Activated CD4-positive, alpha-beta T cell treated with anti-CD3 and anti-CD28 coated beads, Interleukin-2, Interleukin-6, amounts not matched to agents 100 ng/mL and 50 ng/mL, durations not matched to agents 16 hours and 8 hours (primary cell): ENCODE data around the gene DNPEP.

ENCODE experiments used
- DNase-seq: peaks from one replicate; pipeline ENCODE4 v3.0.0-alpha.2; 2020

Gene DNPEP

DNA sequence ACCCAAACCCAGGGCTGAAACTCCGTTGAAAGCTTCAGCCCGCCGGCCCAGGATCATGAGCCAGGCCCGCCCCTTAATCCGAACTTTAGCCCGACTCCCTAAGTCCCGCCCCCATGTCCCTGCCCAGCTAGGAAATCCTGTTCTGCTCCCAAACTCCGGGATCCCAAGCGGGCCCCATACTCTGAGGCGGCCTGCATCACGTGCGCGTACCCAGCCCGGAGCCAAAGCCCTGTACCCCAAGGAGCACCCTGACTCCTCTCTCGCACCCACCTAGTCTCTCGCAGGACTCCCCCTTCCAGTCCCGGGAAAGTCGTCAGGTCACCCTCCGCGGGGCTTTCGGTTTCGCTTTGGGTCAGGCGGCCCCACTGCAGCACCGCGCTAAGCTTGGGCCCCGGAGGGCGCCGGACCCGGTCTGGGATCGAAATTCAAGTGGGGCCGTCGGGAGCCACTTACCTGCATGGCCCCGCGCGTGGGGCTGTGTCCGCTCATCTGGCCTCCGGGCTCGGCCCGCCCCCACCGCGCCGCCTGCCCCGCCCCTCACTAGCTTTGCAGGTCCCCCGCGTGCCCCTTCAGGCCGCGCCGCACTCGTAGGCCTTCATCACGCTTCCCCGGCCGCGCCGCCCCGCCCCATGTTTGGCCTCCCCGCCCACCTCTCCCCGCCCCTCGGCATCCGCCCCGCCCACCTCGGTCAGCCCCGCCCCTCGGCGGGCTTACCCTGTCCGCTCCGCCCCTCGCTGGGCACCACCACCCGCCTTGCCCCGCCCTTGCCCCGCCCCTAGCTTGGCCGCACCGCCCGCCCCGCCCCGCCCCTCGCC is at the start of gene DNPEP:
Gene DNPEP (minus strand): TSS at position 607 of the 815 bp plus-strand sequence. CDS start 118 bp downstream, at position 489.
- peak; percentile 98 for DNase-seq

DNA sequence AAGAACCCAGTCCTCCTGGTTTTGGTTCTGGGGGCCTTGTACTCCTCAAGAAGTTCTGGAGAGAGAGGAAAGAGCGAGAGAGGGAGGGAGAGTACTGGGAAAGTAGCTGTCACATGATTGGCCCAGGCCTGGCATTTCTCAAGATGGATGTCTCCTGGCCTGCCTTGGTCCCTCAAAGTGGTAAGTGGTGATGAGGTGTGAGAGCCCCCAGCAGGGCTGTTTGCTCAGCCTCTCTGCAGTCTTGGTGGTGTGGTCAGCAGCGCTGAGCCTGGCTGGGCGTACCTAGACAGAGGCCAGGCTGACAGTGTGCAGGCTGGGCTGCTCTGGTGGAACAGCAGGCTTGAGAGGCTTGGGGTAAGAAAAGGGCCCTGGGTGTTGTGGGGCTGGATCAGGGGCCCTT is 49.4 kb upstream of the DNPEP start:
- no peak for DNase-seq

DNA sequence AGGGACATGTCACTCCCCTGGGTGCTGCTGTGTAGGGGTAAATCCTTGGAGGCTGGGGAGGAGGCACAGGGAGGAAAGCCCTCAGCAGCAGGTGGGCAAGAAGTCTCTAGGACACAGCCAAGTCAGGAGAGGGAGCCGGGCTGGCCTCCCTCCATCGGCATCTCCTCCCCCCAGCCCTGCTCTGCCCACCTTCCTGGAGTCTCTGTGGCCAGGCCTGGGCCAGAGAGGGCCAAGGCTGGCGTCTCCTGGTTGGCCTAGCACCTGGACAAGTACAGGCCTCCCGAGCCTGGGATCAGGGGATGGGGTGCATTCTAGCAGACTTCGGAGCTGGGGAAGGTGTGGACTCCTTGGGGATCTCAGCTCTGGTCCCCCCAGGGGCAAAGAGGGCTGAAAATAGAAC is 48.8 kb upstream of the DNPEP start:
- DNase-seq = no peak

DNA sequence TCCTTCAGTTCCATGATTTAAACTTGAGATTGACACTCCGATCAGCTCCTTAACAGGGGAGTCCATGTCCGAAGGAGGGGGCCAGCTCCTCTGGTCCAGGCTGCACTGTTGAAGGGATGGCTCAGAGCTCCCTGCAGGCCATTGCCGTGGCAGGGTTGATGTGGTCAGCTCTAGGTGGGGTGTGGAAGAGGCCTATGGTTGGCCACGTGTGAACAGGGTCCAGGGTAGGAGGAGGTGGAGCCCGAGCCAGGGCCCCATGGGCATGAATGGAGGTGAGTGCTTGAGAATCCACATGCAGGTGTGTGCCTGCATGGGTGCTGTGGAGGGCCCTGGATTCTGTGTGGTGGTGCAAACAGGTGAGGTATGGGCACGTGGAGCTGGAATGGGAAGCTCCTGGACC is 48.0 kb upstream of the DNPEP start:
- no peak for DNase-seq

DNA sequence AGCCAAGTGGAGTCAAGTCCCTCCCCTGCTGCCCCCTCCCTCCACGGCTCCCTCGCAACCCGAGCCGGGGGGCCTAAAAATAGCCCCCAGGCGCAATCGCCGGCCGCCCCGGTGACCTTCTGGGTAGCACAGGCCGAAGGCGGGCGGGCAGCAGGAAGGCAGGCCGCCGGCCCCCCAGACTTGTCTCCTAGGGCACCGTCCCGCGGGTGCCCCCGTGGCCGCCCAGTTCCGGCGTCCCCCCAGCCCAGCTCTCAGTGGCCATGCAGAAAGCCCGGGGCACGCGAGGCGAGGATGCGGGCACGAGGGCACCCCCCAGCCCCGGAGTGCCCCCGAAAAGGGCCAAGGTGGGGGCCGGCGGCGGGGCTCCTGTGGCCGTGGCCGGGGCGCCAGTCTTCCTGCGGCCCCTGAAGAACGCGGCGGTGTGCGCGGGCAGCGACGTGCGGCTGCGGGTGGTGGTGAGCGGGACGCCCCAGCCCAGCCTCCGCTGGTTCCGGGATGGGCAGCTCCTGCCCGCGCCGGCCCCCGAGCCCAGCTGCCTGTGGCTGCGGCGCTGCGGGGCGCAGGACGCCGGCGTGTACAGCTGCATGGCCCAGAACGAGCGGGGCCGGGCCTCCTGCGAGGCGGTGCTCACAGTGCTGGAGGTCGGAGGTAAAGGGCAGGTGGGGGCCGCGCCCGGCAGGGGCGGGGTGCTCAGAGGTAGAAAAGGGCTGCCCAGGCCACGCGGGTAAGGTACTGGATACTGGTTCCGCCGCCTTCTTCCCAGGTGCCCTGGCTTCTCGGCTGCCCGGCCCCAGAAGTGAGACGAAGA is 47.2 kb upstream of the DNPEP start, which contains the start of gene SPEG:
Gene SPEG (plus strand): TSS at position 126 of the 808 bp plus-strand sequence. CDS start 135 bp downstream, at position 261.
- DNase-seq = no peak

DNA sequence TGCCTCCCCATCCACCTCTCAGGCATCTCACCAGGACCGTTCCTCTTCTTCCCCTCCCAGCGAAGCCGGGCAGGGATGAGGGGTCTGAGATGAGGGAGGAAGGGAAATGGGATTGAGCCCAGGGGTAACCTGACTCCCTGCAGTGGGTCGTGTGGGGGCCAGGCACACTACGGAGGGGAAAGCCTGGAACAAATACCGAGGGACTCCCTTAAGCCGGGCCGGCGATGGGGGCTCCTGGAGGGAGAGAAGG is 46.7 kb upstream of the DNPEP start:
- DNase-seq = no peak

DNA sequence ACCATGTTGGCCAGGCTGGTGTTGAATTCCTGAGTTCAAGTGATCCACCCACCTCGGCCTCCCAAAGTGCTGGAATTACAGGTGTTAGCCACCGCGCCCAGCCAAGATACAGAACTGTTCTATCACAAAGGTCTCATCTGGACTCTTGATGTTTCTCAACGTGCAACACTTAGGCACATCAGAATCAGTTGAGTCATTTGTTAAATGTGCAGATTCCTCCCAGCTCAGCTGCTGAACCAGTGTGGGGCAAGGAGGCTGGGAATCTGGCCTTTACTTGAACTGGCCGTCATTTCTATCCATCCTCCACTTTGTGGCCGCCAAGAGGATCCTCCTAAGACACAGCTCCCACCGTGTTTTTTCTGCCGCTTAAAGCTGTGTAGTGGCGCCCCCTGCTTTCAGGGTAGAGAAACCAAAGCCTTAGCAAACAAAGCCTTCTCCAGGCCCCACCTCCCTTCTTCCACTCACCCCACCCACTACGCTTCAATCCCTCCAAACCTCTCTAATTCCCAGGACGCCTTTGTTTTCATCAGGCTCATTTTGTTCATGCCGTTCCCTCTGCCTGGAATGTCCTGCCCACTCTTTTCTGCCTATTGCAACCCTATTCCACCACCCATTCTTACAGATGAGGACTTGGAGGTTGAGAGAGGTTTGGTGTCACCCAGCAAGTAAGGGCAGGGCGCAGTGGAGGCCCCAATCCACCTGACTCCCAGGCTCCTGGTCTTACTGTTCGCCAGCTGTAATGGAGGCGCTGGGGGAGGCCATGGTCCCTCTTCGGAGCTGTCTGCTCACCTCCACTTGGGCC is 46.2 kb upstream of the DNPEP start:
- DNase-seq = peak; percentile 45

DNA sequence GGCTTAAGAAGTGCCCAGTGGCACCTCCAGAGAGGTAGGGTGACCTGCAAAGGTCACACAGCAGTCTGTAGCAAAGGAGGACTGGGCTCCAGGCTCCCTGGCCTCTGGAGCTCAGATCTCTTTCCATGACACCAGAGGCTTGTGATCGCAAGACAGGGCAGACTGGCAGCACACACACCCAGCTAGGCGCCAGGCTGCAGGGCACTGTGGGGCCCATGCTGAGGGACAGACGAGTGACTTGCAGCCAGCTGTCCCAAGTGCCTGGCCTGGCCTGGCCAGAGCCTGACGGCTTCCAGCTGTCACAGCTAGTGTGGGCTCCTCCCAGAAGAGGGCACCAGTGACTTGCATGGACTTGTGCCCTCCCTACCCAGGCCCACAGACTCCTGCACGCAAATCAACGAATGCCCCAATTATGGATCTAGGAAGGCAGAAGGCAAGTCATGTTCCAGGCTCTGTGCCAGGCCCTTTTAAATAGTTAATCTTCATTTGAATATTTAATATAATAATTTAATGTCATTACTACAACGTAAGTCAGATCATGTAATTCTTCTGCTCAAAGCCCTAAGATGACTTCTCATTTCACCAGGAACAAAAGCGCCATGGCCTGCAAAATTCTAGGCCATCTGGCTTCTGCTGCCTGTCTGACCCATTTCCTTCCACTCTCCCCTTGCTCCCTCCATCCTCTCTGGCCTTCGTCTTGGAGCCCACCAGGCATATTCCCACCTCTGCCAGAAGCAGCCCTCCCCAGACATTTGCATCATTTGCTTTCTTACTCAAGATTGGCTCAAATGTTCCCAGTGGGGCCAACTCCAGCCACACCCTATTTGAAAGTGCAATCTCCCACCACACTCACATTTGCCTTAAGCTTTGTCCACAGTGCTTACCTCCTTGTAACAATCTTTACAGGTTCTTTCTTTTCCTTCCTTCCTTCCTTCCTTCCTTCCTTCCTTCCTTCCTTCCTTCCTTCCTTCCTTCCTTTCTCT is 43.2 kb upstream of the DNPEP start:
- DNase-seq = no peak

DNA sequence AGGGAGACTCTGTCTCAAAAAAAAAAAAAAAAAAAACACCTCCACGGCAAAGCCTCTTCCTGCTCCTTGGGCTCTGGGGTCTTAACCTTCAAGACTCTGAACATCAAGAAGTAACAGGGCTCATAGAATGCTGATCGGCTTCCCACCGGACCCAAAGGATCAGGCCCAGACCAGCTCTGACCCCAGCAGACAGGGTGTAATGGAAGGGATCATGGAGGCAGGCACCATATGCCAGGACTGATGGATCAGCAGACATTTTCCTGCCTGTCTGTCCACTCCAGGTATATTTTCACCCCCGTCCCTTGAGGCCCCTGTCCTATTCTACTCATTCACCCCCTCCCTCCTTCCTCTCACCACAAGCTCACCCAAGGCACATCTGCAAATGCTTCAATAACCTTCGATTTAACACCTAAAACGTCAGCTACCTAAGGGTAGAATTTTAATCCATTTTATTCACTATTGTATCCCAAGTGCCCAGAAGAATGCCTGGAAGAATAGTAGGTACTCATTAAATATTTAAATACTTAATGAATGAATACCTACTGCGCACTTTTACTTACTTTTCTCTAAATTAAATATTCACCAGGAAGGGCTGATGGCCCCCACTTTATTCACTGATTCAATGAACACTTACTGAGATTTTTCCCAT is 42.4 kb upstream of the DNPEP start:
- no peak for DNase-seq

DNA sequence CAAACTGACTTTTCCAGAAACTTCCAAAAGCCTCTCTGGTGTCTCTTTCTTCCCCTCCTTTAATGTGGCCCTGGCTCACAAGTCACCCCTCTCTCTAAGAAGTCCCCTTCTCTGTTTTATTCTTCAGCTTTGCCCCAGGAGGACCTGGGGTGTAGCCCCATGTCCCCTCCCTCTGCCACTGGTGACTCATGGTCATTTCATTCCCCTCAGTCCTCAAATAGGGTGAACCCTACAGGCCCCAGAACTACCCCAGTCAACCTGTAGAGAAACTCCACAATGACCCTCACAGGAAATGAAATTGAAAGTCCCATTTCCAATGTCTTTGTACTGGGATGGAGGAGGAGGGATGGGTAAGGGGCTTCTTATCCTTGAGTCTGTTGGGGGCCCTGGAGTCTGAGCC is 40.8 kb upstream of the DNPEP start:
- DNase-seq = no peak

DNA sequence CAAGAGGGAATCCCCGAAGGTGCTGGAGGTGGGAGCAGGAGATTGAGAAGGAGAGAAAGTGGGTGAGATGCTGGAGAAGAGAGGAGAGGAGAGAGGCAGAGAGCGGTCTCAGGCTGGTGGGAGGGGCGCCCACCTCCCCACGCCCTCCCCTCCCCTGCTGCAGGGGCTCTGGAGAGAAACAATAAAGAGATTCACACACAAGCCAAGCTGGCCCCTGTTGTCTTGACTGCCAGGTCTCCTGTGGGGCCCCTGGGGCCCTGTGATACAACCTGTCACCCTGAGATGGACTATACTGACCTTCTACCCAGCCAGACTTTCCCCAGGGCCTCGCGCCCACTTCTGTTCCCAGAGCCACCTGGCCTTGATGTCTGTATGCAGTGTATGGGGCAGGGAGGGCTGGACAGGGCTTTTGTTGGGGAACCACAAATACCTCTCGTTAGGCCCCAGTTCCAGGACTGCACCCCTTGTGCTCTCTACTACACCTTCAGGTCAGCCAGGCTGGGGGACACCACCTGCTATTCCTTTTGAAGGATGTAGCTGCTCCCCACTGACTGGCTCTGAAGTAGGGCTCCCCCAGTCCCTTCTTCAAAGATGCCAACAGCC is 38.9 kb upstream of the DNPEP start:
- no peak for DNase-seq

DNA sequence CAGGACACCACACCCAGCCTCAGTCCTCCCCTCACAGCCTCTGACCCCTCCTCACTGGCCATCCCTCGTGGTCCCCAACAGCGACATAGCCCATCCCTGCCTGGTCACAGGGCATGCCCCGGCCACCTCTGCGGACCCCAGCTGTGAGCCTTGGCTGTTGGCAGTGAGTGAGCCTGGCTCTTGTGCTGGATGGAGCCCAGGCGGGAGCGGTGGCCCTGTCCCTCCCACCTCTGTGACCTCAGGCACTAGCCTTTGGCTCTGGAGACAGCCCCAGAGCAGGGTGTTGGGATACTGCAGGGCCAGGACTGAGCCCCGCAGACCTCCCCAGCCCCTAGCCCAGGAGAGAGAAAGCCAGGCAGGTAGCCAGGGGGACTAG is 38.3 kb upstream of the DNPEP start:
- DNase-seq = no peak

DNA sequence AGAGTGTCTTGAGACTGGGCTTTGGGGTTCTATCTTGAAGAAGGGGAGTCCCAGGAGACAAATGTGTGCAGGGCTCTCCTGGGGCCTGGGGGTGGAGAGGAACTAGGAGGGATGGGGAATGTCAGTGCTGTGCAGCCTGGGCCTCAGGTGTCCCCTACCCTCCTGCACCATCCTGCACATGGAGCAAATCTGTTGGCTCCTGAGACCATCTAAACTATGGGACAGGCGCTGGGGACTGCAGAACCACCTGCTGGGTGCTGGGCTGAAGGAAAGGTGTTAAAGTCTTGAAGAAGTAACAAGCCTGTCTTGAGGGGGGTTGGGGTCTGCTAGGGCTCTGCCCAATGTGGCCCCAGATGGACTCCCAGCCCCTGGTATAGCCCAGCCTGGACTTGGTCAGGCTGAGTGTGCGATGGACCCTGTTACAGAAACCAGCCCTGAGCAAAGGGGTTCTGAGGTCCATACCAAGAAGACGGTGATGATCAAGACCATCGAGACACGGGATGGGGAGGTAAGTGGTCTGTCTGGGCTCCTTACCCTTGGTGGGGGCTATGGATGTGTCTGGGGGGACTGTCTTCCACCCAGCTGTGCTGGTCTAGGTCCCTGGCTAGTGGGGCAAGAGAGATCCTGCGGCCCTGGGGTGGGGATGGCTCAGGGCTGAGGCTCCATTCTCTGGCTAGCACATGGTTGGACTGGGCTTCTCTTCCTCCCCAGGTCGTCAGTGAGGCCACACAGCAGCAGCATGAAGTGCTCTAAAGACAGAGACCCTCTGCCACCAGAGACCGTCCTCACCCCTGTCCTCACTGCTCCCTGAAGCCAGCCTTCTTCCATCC is 37.7 kb upstream of the DNPEP start:
- no peak for DNase-seq

DNA sequence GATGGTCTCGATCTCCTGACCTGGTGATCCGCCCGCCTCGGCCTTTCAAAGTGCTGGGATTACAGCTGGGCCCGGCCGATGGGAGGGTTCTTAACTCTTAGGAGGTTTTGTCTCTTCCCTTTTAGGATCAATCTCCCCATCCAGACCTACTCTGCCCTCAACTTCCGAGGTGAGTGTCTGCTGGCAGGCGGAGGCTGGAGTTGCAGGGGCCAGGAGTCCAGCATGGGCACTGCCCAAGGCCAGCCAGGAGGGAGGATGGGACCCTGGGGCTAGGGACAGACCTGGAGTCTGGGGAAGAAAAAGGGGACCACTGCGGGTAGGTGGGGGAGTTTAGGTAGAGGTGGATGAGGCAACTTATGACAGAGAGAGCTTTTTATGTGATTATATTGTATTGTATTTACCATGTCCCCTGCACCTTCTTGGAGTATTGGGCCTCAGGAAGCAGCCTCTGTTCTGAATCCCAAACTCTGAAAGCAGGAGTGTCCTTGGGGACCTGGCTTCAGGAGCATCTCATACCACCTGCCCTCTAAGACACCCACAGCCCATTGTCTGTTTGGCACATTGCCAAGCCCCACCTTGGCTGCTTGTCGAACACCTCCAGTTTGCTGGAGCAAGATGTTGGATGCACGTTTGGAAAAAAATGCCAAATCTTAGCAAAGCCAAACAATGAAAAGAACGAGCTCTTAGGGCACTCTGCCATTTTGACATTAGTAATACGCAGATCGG is 36.1 kb upstream of the DNPEP start:
- DNase-seq = no peak

DNA sequence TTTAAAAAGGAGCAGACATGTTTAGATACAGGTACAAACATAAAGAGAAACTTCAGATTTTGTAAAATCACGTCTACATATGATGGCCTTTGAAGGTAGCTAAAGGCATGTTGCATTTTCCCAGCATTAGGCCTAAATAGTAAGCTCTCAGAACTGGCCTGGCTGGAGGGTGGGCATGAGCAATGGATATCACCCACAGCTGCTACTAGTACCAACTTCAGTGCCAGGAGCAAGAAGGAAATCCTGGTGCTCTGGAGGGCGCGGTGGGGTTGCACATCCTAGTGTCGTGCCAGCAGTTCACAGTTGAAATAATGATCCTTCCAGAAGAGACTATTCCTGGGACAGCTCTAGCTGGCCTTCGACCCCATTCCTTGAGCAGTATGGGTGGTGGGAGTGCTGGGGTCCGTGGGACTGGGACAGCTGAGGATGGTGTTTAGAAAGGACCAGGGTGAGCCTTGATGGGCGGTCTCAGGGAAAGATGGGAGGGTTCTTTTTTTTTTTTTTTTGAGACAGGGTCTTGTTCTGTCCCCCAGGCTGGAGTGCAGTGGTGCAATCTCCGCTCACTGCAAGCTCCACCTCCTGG is 35.3 kb upstream of the DNPEP start:
- no peak for DNase-seq

DNA sequence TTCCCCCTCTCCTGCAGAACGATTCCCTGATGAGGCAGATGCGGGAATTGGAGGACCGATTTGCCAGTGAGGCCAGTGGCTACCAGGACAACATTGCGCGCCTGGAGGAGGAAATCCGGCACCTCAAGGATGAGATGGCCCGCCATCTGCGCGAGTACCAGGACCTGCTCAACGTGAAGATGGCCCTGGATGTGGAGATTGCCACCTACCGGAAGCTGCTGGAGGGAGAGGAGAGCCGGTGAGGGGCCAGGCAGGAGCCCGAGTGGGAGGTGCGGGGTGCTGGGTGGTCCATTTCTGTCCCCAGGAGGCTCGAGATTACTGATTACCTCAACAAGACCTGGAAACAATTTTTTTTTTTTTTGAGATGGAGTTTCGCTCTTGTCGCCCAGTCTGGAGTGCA is 33.6 kb upstream of the DNPEP start:
- no peak for DNase-seq

DNA sequence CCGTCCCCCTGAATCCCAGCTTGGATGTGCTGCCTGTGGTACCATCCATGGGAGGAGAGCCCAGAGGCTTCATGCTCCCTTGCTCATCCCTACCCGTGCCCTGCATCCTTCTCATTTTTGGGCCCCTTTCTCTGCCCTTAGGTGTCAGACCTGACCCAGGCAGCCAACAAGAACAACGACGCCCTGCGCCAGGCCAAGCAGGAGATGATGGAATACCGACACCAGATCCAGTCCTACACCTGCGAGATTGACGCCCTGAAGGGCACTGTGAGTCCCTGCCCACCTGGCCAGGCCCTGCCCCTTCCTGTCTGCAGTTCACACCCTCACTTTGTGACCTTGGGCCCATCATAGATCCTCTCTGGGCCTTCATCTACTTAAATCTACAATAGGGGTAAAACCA is 33.0 kb upstream of the DNPEP start:
- DNase-seq = no peak

DNA sequence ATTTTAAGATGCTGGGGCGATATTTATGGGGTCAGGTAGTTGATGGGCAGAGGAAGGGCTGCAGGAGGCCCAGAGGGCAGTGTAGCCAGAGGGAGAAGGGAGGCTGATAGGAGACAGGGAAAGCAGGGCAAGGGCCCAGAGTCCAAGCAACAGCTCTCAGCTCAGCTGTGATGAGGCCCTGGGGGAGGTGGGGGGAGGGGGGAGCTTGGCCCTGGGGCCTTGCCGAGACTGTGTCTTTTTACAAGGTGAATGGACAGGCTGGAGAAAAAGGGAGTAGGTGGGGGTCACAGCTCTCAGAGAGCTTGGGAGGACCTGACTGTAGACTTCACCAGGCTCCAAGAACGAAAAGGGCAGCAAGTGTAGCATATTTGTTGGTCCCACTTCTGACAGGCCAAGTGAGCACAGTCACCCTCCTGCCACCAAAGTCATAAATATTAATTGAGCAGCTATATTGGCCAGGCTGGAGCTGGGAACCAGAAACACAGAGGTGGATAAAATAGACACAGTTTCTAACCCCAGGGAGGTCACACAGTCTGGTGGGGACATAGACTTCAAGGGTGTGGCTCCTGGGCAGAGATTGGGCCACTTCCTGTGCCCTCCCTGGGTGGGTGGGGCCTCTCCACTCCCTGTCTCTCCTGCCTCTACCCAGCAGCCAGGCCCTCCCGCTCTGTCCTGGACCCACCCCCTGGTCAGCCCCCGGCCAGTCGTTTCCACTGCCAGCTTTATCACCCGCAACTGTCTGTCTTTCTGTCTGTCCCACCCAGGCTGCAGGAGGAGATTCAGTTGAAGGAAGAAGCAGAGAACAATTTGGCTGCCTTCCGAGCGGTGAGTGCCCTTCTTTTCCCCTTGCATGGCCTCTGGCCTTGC is 31.9 kb upstream of the DNPEP start:
- no peak for DNase-seq

DNA sequence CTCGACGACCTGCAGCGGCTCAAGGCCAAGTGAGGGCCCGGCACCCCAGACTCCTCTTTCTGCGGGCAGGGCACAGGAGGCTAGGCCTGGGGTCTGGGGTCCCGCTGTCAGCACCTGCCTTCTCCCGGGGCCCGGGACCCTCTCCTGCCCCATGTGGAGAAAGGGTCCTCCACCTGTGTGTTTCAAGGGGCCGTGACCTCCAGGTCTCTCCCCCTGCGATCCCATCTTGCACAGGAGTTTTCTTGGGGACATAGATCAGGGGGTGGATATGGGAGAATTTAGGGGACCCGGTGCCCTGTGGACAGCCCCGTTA is 31.3 kb upstream of the DNPEP start:
- no peak for DNase-seq
